Cardiac fibroblast (primary cell): ENCODE data around the gene BLOC1S3.

Experiments
- DNase-seq, 2 donors: peaks; one replicate each; pipeline versions ENCODE4 v3.0.0 to v3.0.0-alpha.2; 2010; ENCODE audit warnings: low read depth in 2 of 2
- H3K4me3 ChIP-seq, 2 donors: replicated peaks in 1 of 2; 1 replicate in 1 of 2; 2 replicates in 1 of 2; pipeline ENCODE4 v1.5.1; 2011; ENCODE audit warnings: low read depth in 2 of 2, low read length in 2 of 2, mild to moderate bottlenecking in 2 of 2, moderate library complexity in 1 of 2
- TF ChIP-seq, protein P1 (sequence below): IDR thresholded peaks from one replicate; pipeline ENCODE4 v1.5.1; 2011; ENCODE audit warnings: low read depth, mild to moderate bottlenecking, low read length, inconsistent platforms

The BLOC1S3 gene

GRCh38 chr19:45136507-45137178, 41.9 kb upstream of the BLOC1S3 start:
- no peak overlapping the region for H3K4me3 ChIP-seq
- TF ChIP-seq, protein P1, sequence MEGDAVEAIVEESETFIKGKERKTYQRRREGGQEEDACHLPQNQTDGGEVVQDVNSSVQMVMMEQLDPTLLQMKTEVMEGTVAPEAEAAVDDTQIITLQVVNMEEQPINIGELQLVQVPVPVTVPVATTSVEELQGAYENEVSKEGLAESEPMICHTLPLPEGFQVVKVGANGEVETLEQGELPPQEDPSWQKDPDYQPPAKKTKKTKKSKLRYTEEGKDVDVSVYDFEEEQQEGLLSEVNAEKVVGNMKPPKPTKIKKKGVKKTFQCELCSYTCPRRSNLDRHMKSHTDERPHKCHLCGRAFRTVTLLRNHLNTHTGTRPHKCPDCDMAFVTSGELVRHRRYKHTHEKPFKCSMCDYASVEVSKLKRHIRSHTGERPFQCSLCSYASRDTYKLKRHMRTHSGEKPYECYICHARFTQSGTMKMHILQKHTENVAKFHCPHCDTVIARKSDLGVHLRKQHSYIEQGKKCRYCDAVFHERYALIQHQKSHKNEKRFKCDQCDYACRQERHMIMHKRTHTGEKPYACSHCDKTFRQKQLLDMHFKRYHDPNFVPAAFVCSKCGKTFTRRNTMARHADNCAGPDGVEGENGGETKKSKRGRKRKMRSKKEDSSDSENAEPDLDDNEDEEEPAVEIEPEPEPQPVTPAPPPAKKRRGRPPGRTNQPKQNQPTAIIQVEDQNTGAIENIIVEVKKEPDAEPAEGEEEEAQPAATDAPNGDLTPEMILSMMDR = no peak
- no peak for DNase-seq

DNA sequence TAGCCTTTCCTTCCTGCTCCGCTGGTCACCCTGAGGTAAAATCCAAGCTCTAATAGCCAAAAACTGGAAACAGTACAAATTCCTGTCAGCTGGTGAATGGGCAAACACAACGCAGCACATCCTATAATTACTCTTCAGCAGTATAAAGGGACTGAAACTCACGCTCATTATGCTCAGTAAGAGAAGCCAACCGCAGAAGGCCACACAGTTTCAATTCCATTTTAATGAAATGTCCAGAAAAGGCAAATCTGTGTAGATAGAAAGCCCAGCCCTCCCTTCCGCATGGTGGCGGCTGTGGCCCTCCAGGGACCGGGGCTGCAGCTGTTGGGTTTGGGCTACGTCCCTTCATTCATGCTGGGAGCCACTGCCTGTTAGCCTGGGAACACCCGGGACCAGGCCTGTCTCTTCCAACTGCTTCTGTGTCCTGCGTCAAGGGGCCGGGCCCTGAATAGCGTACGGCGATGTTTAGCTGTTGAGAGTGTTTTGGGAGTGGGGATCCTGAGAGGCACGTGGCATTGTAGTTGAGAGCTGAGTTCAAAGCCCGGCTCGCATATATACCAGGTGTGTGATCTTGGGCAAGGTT, 41.3 kb upstream of the BLOC1S3 start:
- peak in 1 of 2 donors; percentile 13 for DNase-seq
- H3K4me3 ChIP-seq = no peak overlapping the region
- TF ChIP-seq, protein P1 = no peak

DNA sequence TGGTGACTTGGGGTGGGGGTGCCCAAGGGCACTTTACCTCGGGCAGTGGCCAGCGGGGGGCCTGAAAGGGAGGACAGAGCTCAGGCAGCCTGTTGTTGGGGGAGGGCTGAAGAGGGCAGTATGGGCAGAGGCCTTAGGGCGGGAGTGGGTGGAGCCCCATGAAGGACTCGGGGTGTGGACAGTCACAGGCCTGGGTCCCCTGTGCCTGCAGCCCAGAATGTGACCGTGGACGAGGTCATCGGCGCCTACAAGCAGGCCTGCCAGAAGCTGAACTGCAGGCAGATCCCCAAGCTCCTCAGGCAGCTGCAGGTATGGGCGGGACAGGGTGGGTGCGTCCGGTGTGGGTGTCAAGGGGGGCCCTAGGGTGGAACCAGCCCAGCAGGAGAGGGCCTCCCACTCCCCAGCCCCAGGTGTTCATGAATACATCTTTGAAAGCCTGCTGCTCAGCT, 40.3 kb upstream of the BLOC1S3 start:
- TF ChIP-seq, protein P1 = no peak
- DNase-seq = no peak

GRCh38 chr19:45139286-45140143, 39.1 kb upstream of the BLOC1S3 start:
- no peak for DNase-seq
- no peak overlapping the region for H3K4me3 ChIP-seq
- TF ChIP-seq, protein P1 = no peak

More for the DNA sequence above, 40.3 kb upstream of the BLOC1S3 start:
- no peak overlapping the region for H3K4me3 ChIP-seq

DNA sequence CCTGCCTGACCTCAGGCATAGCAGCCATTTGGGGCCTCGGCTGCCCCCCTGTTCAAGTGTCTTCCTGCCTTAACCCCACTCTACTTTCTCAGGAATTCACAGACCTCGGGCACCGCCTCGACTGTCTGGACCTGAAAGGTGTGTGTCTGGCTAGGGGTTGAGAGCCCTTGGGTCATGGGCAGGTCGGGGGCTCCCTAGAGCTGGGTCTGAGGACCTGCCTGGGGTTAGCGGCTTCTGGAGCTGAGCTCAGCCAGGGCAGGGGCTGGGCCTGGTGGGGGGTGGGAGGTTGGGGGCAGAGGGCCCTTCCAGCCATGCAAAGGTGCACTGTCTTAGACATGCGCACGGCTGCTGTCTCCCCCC, 38.5 kb upstream of the BLOC1S3 start:
- TF ChIP-seq, protein P1 = no peak
- no peak for DNase-seq
- H3K4me3 ChIP-seq = no peak overlapping the region

DNA sequence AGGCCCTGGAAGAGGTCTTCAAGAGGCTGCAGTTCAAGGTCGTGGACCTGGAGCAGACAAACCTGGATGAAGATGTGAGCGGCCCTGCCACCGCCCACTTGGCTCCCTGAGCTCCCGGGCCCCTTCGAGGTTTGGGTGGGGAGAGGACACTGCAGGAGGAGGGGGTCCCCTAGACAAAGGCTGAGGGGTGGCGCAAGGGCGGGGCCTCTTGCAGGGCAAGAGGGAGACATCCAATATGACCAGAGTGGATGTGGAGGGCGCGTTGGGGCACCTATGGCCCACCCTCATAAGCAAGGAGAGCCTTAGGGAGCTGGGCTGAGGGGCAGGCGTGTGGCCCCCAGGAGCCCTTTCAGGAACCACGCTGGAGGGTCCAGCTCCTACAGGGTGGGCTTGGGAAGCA, 38.1 kb upstream of the BLOC1S3 start:
- TF ChIP-seq, protein P1 = no peak
- no peak for DNase-seq
- H3K4me3 ChIP-seq = no peak overlapping the region
